Measurements from ENCODE around the gene SLC35F1.

- TF ChIP-seq CTCF (IDR thresholded peaks at IDR 0.05) (no peak), POLR2A (IDR thresholded peaks at IDR 0.05) (no peak), POLR2AphosphoS5 (IDR thresholded peaks at IDR 0.05) (no peak), EP300 (IDR thresholded peaks at IDR 0.05) (no peak)
Measured at GRCh38 chr6:117908246-117909068, 1.4 kb downstream of the SLC35F1 start.
